Mucosa of stomach (tissue), 1 donor: ENCODE measurements around the gene FAAP20.

ENCODE experiments used
- H3K27me3 ChIP-seq: one replicate; pipeline ENCODE4 v1.7.0; 2013; ENCODE audit warnings: mild to moderate bottlenecking, low read length; ENCODE audit not compliant: control insufficient read depth, insufficient read depth
- H3K36me3 ChIP-seq: one replicate; pipeline ENCODE4 v1.7.0; 2013; ENCODE audit warnings: low read length; ENCODE audit not compliant: control insufficient read depth, insufficient read depth
- H3K4me1 ChIP-seq: one replicate; pipeline ENCODE4 v1.7.0; 2013; ENCODE audit warnings: mild to moderate bottlenecking, low read length; ENCODE audit not compliant: control insufficient read depth, insufficient read depth
- H3K4me3 ChIP-seq: one replicate; pipeline ENCODE4 v1.7.0; 2013; ENCODE audit warnings: low read length
- H3K9ac ChIP-seq: one replicate; pipeline ENCODE4 v1.7.0; 2013; ENCODE audit warnings: mild to moderate bottlenecking, low read length, moderate library complexity
- H3K9me3 ChIP-seq: one replicate; pipeline ENCODE4 v1.7.0; 2013; ENCODE audit warnings: mild to moderate bottlenecking, low read length, moderate library complexity; ENCODE audit not compliant: control insufficient read depth
- donor health status: Pancreatic carcinoma.

FAAP20 gene

GRCh38 chr1:2194319-2194897, at the start of gene FAAP20:
Gene FAAP20 (minus strand): TSS chr1:2194772. CDS start chr1:2194749, 23 bp downstream.
- H3K9ac ChIP-seq, result peak within 1 kb of the TSS; percentile 81
- peak within 1 kb of the TSS; percentile 36 for H3K4me3 ChIP-seq
- no peaks in the 10 kb centered on the region for H3K9me3 ChIP-seq
- no peaks in the 10 kb centered on the region for H3K36me3 ChIP-seq
- H3K4me1 ChIP-seq, result peaks cover 66% of the 10 kb centered on the region
- H3K27me3 ChIP-seq, result no peaks in the 10 kb centered on the region

- Histone ChIP-seq H3K4me3 (no peak overlapping the region), H3K4me1 (peaks cover 44% of the 10 kb centered on the region), H3K27me3 (no peaks in the 10 kb centered on the region), H3K9me3 (no peaks in the 10 kb centered on the region), H3K9ac (no peak overlapping the region), H3K36me3 (no peaks in the 10 kb centered on the region)
Measured at GRCh38 chr1:2242814-2243725, 48.5 kb upstream of the FAAP20 start.

- no peak overlapping the region for H3K9ac ChIP-seq
Measured at GRCh38 chr1:2241820-2242219, 47.2 kb upstream of the FAAP20 start.

GRCh38 chr1:2240270-2241156, 45.9 kb upstream of the FAAP20 start:
- Histone ChIP-seq H3K4me3 (no peak overlapping the region), H3K36me3 (no peaks in the 10 kb centered on the region), H3K4me1 (peaks cover 53% of the 10 kb centered on the region), H3K9ac (peak overlapping the region; percentile 1), H3K27me3 (no peaks in the 10 kb centered on the region), H3K9me3 (no peaks in the 10 kb centered on the region)

More at GRCh38 chr1:2241820-2242219, 47.2 kb upstream of the FAAP20 start:
- no peaks in the 10 kb centered on the region for H3K36me3 ChIP-seq
- no peaks in the 10 kb centered on the region for H3K27me3 ChIP-seq
- peaks cover 45% of the 10 kb centered on the region for H3K4me1 ChIP-seq
- H3K9me3 ChIP-seq, result no peaks in the 10 kb centered on the region
- H3K4me3 ChIP-seq, result no peak overlapping the region

GRCh38 chr1:2239384-2239985, 44.9 kb upstream of the FAAP20 start:
- Histone ChIP-seq H3K9ac (peak overlapping the region; percentile 1), H3K4me1 (peaks cover 62% of the 10 kb centered on the region), H3K36me3 (no peaks in the 10 kb centered on the region), H3K4me3 (no peak overlapping the region), H3K9me3 (no peaks in the 10 kb centered on the region), H3K27me3 (no peaks in the 10 kb centered on the region)

- Histone ChIP-seq H3K4me1 (peaks cover 67% of the 10 kb centered on the region), H3K27me3 (no peaks in the 10 kb centered on the region), H3K9me3 (no peaks in the 10 kb centered on the region), H3K9ac (no peak overlapping the region), H3K36me3 (no peaks in the 10 kb centered on the region), H3K4me3 (no peak overlapping the region)
Measured at GRCh38 chr1:2239013-2239370, 44.4 kb upstream of the FAAP20 start.

GRCh38 chr1:2238361-2239012, 43.9 kb upstream of the FAAP20 start:
- no peak overlapping the region for H3K9ac ChIP-seq

GRCh38 chr1:2237773-2238172, 43.2 kb upstream of the FAAP20 start:
- H3K9me3 ChIP-seq, result no peaks in the 10 kb centered on the region
- peak overlapping the region; percentile 41 for H3K9ac ChIP-seq
- no peaks in the 10 kb centered on the region for H3K27me3 ChIP-seq
- H3K36me3 ChIP-seq, result no peaks in the 10 kb centered on the region
- peaks cover 74% of the 10 kb centered on the region for H3K4me1 ChIP-seq
- H3K4me3 ChIP-seq, result no peak overlapping the region

More at GRCh38 chr1:2238361-2239012, 43.9 kb upstream of the FAAP20 start:
- Histone ChIP-seq H3K4me3 (no peak overlapping the region), H3K36me3 (no peaks in the 10 kb centered on the region), H3K9me3 (no peaks in the 10 kb centered on the region), H3K4me1 (peaks cover 70% of the 10 kb centered on the region), H3K27me3 (no peaks in the 10 kb centered on the region)

GRCh38 chr1:2236695-2237677, 42.4 kb upstream of the FAAP20 start:
- Histone ChIP-seq H3K4me3 (no peak overlapping the region), H3K27me3 (no peaks in the 10 kb centered on the region), H3K36me3 (no peaks in the 10 kb centered on the region), H3K4me1 (peaks cover 82% of the 10 kb centered on the region), H3K9ac (peak overlapping the region; percentile 41), H3K9me3 (no peaks in the 10 kb centered on the region)

GRCh38 chr1:2235300-2235998, 40.9 kb upstream of the FAAP20 start:
- H3K4me3 ChIP-seq, result no peak overlapping the region
- H3K27me3 ChIP-seq, result no peaks in the 10 kb centered on the region
- H3K36me3 ChIP-seq, result no peaks in the 10 kb centered on the region
- peaks cover 94% of the 10 kb centered on the region for H3K4me1 ChIP-seq
- H3K9me3 ChIP-seq, result no peaks in the 10 kb centered on the region
- H3K9ac ChIP-seq, result no peak overlapping the region
